HL-60 (cell line): ENCODE data around the gene ADGRG1.

ENCODE experiments used
- CTCF ChIP-seq: IDR thresholded peaks from one replicate; pipeline ENCODE4 v1.5.1; 2011; ENCODE audit warnings: low read length, control low read depth, inconsistent platforms; ENCODE audit not compliant: insufficient read depth
- GABPA ChIP-seq: IDR thresholded peaks from 2 replicates; pipeline ENCODE4 v1.6.1; 2012; ENCODE audit warnings: low read depth
- TF ChIP-seq, protein P1 (sequence below): IDR thresholded peaks from 2 replicates; pipeline ENCODE4 v1.6.1; 2012; ENCODE audit warnings: low read depth; ENCODE audit not compliant: insufficient replicate concordance

- TF ChIP-seq CTCF (no peak), GABPA (no peak)
- TF ChIP-seq, protein P1, sequence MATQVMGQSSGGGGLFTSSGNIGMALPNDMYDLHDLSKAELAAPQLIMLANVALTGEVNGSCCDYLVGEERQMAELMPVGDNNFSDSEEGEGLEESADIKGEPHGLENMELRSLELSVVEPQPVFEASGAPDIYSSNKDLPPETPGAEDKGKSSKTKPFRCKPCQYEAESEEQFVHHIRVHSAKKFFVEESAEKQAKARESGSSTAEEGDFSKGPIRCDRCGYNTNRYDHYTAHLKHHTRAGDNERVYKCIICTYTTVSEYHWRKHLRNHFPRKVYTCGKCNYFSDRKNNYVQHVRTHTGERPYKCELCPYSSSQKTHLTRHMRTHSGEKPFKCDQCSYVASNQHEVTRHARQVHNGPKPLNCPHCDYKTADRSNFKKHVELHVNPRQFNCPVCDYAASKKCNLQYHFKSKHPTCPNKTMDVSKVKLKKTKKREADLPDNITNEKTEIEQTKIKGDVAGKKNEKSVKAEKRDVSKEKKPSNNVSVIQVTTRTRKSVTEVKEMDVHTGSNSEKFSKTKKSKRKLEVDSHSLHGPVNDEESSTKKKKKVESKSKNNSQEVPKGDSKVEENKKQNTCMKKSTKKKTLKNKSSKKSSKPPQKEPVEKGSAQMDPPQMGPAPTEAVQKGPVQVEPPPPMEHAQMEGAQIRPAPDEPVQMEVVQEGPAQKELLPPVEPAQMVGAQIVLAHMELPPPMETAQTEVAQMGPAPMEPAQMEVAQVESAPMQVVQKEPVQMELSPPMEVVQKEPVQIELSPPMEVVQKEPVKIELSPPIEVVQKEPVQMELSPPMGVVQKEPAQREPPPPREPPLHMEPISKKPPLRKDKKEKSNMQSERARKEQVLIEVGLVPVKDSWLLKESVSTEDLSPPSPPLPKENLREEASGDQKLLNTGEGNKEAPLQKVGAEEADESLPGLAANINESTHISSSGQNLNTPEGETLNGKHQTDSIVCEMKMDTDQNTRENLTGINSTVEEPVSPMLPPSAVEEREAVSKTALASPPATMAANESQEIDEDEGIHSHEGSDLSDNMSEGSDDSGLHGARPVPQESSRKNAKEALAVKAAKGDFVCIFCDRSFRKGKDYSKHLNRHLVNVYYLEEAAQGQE = no peak
These were observed 78.9 kb downstream of the ADGRG1 start for GRCh38 chr16:57707331-57707730.
